Right atrium auricular region (tissue), 2 donors: ENCODE results near the gene HES6. TPM values are rescaled to one million over a fixed set of nuclear protein-coding genes. Genes with fewer than 3 reads are reported as not detected.

ENCODE experiments used
- DNase-seq: peaks from one replicate; pipeline ENCODE4 v3.0.0-alpha.2; 2019; ENCODE audit warnings: low spot score
- H3K27ac ChIP-seq, 2 donors: fragments of 200-600 bp; sonication (generic); 1 replicate in 1 of 2; 2 replicates in 1 of 2; pipeline ENCODE4 v1.5.1; 2016 to 2019
- H3K27me3 ChIP-seq, 2 donors: fragments of 200-600 bp; sonication (generic); one replicate each; pipeline versions ENCODE4 v1.5.1 to v1.6.0; 2017 to 2019
- H3K36me3 ChIP-seq: fragments of 200-600 bp; sonication (generic); one replicate; pipeline ENCODE4 v1.5.1; 2016
- H3K4me1 ChIP-seq, 2 donors: fragments of 200-600 bp; sonication (generic); one replicate each; pipeline versions ENCODE4 v1.5.1 to v1.6.0; 2017 to 2019
- H3K4me3 ChIP-seq, 2 donors: fragments of 200-600 bp; sonication (generic); 1 replicate in 1 of 2; 2 replicates in 1 of 2; pipeline ENCODE4 v1.5.1; 2017 to 2019; ENCODE audit warnings: mild to moderate bottlenecking in 1 of 2, moderate library complexity in 1 of 2
- H3K9me3 ChIP-seq, 2 donors: fragments of 200-600 bp; sonication (generic); one replicate each; pipeline ENCODE4 v1.5.1; 2019
- total RNA-seq, 2 donors: library from RNA; depleted of rRNA; stranded (reverse); fragments of >200 nt; gene quantifications; one replicate each; pipeline ENCODE4 v1.1.0, GENCODE V29; 2016
- TF ChIP-seq, protein P1 (sequence below), 2 donors: fragments of 200-600 bp; sonication (generic); IDR thresholded peaks; one replicate each; pipeline ENCODE4 v1.5.1; 2019; ENCODE audit warnings: antibody characterized with exemption in 2 of 2

Gene HES6
- total RNA-seq, 2 donors from 2014 or later, result 2.5 to 4.8 TPM

- Histone ChIP-seq H3K27me3 (no peaks in the 10 kb centered on the region), H3K27ac (peak overlapping the region; percentile 81 to 90), H3K4me1 (peaks cover 0 to 25% of the 10 kb centered on the region in 2 donors), H3K36me3 (no peaks in the 10 kb centered on the region), H3K9me3 (no peaks in the 10 kb centered on the region), H3K4me3 (peak overlapping the region; percentile 78 to 80)
- TF ChIP-seq, protein P1, sequence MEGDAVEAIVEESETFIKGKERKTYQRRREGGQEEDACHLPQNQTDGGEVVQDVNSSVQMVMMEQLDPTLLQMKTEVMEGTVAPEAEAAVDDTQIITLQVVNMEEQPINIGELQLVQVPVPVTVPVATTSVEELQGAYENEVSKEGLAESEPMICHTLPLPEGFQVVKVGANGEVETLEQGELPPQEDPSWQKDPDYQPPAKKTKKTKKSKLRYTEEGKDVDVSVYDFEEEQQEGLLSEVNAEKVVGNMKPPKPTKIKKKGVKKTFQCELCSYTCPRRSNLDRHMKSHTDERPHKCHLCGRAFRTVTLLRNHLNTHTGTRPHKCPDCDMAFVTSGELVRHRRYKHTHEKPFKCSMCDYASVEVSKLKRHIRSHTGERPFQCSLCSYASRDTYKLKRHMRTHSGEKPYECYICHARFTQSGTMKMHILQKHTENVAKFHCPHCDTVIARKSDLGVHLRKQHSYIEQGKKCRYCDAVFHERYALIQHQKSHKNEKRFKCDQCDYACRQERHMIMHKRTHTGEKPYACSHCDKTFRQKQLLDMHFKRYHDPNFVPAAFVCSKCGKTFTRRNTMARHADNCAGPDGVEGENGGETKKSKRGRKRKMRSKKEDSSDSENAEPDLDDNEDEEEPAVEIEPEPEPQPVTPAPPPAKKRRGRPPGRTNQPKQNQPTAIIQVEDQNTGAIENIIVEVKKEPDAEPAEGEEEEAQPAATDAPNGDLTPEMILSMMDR (IDR thresholded peaks at IDR 0.05), result no peak
- no peak for DNase-seq
These were observed 37.3 kb downstream of the HES6 start for GRCh38 chr2:238202326-238203093.

- Histone ChIP-seq H3K4me3 (no peak overlapping the region), H3K27ac (no peak overlapping the region)
These were observed 49.4 kb downstream of the HES6 start for GRCh38 chr2:238190445-238190844.

More at GRCh38 chr2:238190445-238190844, 49.4 kb downstream of the HES6 start:
- Histone ChIP-seq H3K27me3 (no peaks in the 10 kb centered on the region), H3K36me3 (peaks cover 89% of the 10 kb centered on the region), H3K4me1 (peaks cover 0 to 9% of the 10 kb centered on the region in 2 donors), H3K9me3 (no peaks in the 10 kb centered on the region)
- TF ChIP-seq, protein P1 (IDR thresholded peaks at IDR 0.05), result no peak
- no peak for DNase-seq

Other genes starting within 250 kb of the HES6 start
- gene SCLY, start 179.0 kb downstream of the HES6 start, total RNA-seq, result 10 to 100 TPM in 1 of 2 donors, 1 to 10 TPM in 1; 6.5 to 11.3 TPM
- 1 to 10 TPM in 1 of 2 donors, under 1 TPM in 1; 0.26 to 2.0 TPM for gene ESPNL, start 139.7 kb downstream of the HES6 start, total RNA-seq
- 10 to 100 TPM; 24.9 to 29.0 TPM for gene KLHL30, start 101.4 kb downstream of the HES6 start, total RNA-seq
- 1 to 10 TPM in 1 of 2 donors, under 1 TPM in 1; 0.33 to 1.5 TPM for gene ERFE, start 81.1 kb downstream of the HES6 start, total RNA-seq
- gene ILKAP, start 36.3 kb downstream of the HES6 start, total RNA-seq, result 10 to 100 TPM; 15.9 to 17.6 TPM
- 1 to 10 TPM; 5.2 to 9.4 TPM for gene PER2, start 48.6 kb upstream of the HES6 start, total RNA-seq
- gene TRAF3IP1, start 80.5 kb upstream of the HES6 start, total RNA-seq, result 1 to 10 TPM; 5.0 to 5.8 TPM
- gene ASB1, start 186.9 kb upstream of the HES6 start, total RNA-seq, result 10 to 100 TPM; 32.3 to 43.6 TPM